ENCODE measurements around the gene OR7C1. TPM values are rescaled to one million over a fixed set of nuclear protein-coding genes. Genes with fewer than 3 reads are reported as not detected.

OR7C1 gene
- not detected for total RNA-seq

GRCh38 chr19:14835011-14835410 lies at the start of gene OR7C1, which contains the start of gene OR7A5:
OR7C1 (minus strand) TSS chr19:14835185; CDS start chr19:14800136, 35,049 bp downstream.
OR7A5 (minus strand) TSS chr19:14835185; CDS start chr19:14828241, 6,944 bp downstream.
- Mint-ChIP-seq H3K4me3 (no peak within 1 kb of the TSS), H3K36me3 (ENCODE audit: insufficient read depth in 2 of 2) (no peaks in the 10 kb centered on the region), H3K4me1 (ENCODE audit: low read depth) (no peaks in the 10 kb centered on the region), H3K27ac (no peak within 1 kb of the TSS), H3K27me3 (ENCODE audit: low read depth) (peaks cover 4% of the 10 kb centered on the region), H3K9me3 (peaks cover 0 to 1% of the 10 kb centered on the region in 2 donors)
- ATAC-seq (replicated peaks in 1 of 2): no peak
- no peak for DNase-seq

- Mint-ChIP-seq H3K27me3 (ENCODE audit: low read depth) (peaks cover 27% of the 10 kb centered on the region), H3K36me3 (ENCODE audit: insufficient read depth in 2 of 2) (no peaks in the 10 kb centered on the region), H3K27ac (no peak overlapping the region), H3K4me1 (ENCODE audit: low read depth) (no peaks in the 10 kb centered on the region), H3K4me3 (no peak overlapping the region), H3K9me3 (no peaks in the 10 kb centered on the region)
- DNase-seq (no peak), ATAC-seq (replicated peaks in 1 of 2) (no peak)
Measured at GRCh38 chr19:14871619-14872230, 36.7 kb upstream of the OR7C1 start.

GRCh38 chr19:14868497-14868896 lies 33.5 kb upstream of the OR7C1 start:
- DNase-seq (no peak), ATAC-seq (replicated peaks in 1 of 2) (no peak)
- Mint-ChIP-seq H3K27ac (no peak overlapping the region), H3K36me3 (ENCODE audit: insufficient read depth in 2 of 2) (no peaks in the 10 kb centered on the region), H3K4me3 (no peak overlapping the region), H3K9me3 (no peaks in the 10 kb centered on the region), H3K4me1 (ENCODE audit: low read depth) (no peaks in the 10 kb centered on the region), H3K27me3 (ENCODE audit: low read depth) (peaks cover 39% of the 10 kb centered on the region)

GRCh38 chr19:14848822-14849221 lies 13.8 kb upstream of the OR7C1 start, which contains the start of gene OR7A10:
OR7A10 (minus strand) TSS chr19:14848922; CDS start chr19:14841877, 7,045 bp downstream.
- Mint-ChIP-seq H3K4me1 (ENCODE audit: low read depth) (no peaks in the 10 kb centered on the region), H3K27ac (no peak within 1 kb of the TSS), H3K4me3 (no peak within 1 kb of the TSS), H3K27me3 (ENCODE audit: low read depth) (peaks cover 40% of the 10 kb centered on the region), H3K36me3 (ENCODE audit: insufficient read depth in 2 of 2) (no peaks in the 10 kb centered on the region), H3K9me3 (no peaks in the 10 kb centered on the region)
- no peak for DNase-seq
- no peak for ATAC-seq (replicated peaks in 1 of 2)

GRCh38 chr19:14843578-14843977 lies 8.6 kb upstream of the OR7C1 start:
- Mint-ChIP-seq H3K4me3 (no peak overlapping the region), H3K36me3 (ENCODE audit: insufficient read depth in 2 of 2) (no peaks in the 10 kb centered on the region), H3K27ac (no peak overlapping the region), H3K4me1 (ENCODE audit: low read depth) (no peaks in the 10 kb centered on the region), H3K27me3 (ENCODE audit: low read depth) (peaks cover 46% of the 10 kb centered on the region), H3K9me3 (no peaks in the 10 kb centered on the region)
- no peak for ATAC-seq (replicated peaks in 1 of 2)
- no peak for DNase-seq

- Mint-ChIP-seq H3K9me3 (no peaks in the 10 kb centered on the region), H3K36me3 (ENCODE audit: insufficient read depth in 2 of 2) (no peaks in the 10 kb centered on the region), H3K4me1 (ENCODE audit: low read depth) (no peaks in the 10 kb centered on the region), H3K27ac (no peak overlapping the region), H3K4me3 (no peak overlapping the region), H3K27me3 (ENCODE audit: low read depth) (peaks cover 44% of the 10 kb centered on the region)
- DNase-seq: no peak
- no peak for ATAC-seq (replicated peaks in 1 of 2)
Measured at GRCh38 chr19:14843169-14843568, 8.2 kb upstream of the OR7C1 start.

- Mint-ChIP-seq H3K27ac (no peak overlapping the region), H3K27me3 (ENCODE audit: low read depth) (peaks cover 40% of the 10 kb centered on the region)
- no peak for ATAC-seq (replicated peaks in 1 of 2)
Measured at GRCh38 chr19:14840206-14840605, 5.2 kb upstream of the OR7C1 start.

GRCh38 chr19:14837391-14837790 lies 2.4 kb upstream of the OR7C1 start:
- DNase-seq (no peak), ATAC-seq (replicated peaks in 1 of 2) (no peak)
- H3K4me1 Mint-ChIP-seq (ENCODE audit: low read depth): no peaks in the 10 kb centered on the region
- peaks cover 0 to 1% of the 10 kb centered on the region in 2 donors for H3K9me3 Mint-ChIP-seq
- H3K36me3 Mint-ChIP-seq (ENCODE audit: insufficient read depth in 2 of 2): no peaks in the 10 kb centered on the region
- H3K4me3 Mint-ChIP-seq: no peak overlapping the region
- H3K27ac Mint-ChIP-seq: no peak overlapping the region
- H3K27me3 Mint-ChIP-seq (ENCODE audit: low read depth): peaks cover 21% of the 10 kb centered on the region

More at GRCh38 chr19:14840206-14840605, 5.2 kb upstream of the OR7C1 start:
- Mint-ChIP-seq H3K9me3 (peaks cover 0 to 1% of the 10 kb centered on the region in 2 donors), H3K4me3 (no peak overlapping the region), H3K4me1 (ENCODE audit: low read depth) (no peaks in the 10 kb centered on the region), H3K36me3 (ENCODE audit: insufficient read depth in 2 of 2) (no peaks in the 10 kb centered on the region)
- no peak for DNase-seq

GRCh38 chr19:14830702-14831101 lies 4.3 kb downstream of the OR7C1 start:
- no peaks in the 10 kb centered on the region for H3K9me3 Mint-ChIP-seq
- DNase-seq: no peak
- H3K36me3 Mint-ChIP-seq (ENCODE audit: insufficient read depth in 2 of 2): no peaks in the 10 kb centered on the region
- H3K4me1 Mint-ChIP-seq (ENCODE audit: low read depth): no peaks in the 10 kb centered on the region
- H3K27me3 Mint-ChIP-seq (ENCODE audit: low read depth): peaks cover 22% of the 10 kb centered on the region
- H3K4me3 Mint-ChIP-seq: no peak overlapping the region
- no peak overlapping the region for H3K27ac Mint-ChIP-seq
- no peak for ATAC-seq (replicated peaks in 1 of 2)

GRCh38 chr19:14826006-14826405 lies 9.0 kb downstream of the OR7C1 start:
- DNase-seq (no peak), ATAC-seq (replicated peaks in 1 of 2) (no peak)
- H3K36me3 Mint-ChIP-seq (ENCODE audit: insufficient read depth in 2 of 2): no peaks in the 10 kb centered on the region
- H3K4me3 Mint-ChIP-seq: no peak overlapping the region
- H3K4me1 Mint-ChIP-seq (ENCODE audit: low read depth): no peaks in the 10 kb centered on the region
- H3K27ac Mint-ChIP-seq: no peak overlapping the region
- H3K27me3 Mint-ChIP-seq (ENCODE audit: low read depth): peaks cover 22% of the 10 kb centered on the region
- H3K9me3 Mint-ChIP-seq: peaks cover 0 to 1% of the 10 kb centered on the region in 2 donors

GRCh38 chr19:14821937-14822336 lies 13.0 kb downstream of the OR7C1 start:
- ATAC-seq (replicated peaks in 1 of 2) (no peak), DNase-seq (no peak)
- H3K4me1 Mint-ChIP-seq (ENCODE audit: low read depth): no peaks in the 10 kb centered on the region
- no peak overlapping the region for H3K27ac Mint-ChIP-seq
- H3K27me3 Mint-ChIP-seq (ENCODE audit: low read depth): peaks cover 11% of the 10 kb centered on the region
- no peak overlapping the region for H3K4me3 Mint-ChIP-seq
- H3K9me3 Mint-ChIP-seq: peaks cover 0 to 1% of the 10 kb centered on the region in 2 donors
- no peaks in the 10 kb centered on the region for H3K36me3 Mint-ChIP-seq (ENCODE audit: insufficient read depth in 2 of 2)

- Mint-ChIP-seq H3K4me1 (ENCODE audit: low read depth) (no peaks in the 10 kb centered on the region), H3K4me3 (no peak overlapping the region), H3K9me3 (no peaks in the 10 kb centered on the region), H3K36me3 (ENCODE audit: insufficient read depth in 2 of 2) (no peaks in the 10 kb centered on the region), H3K27ac (no peak overlapping the region), H3K27me3 (ENCODE audit: low read depth) (no peaks in the 10 kb centered on the region)
- DNase-seq (no peak), ATAC-seq (replicated peaks in 1 of 2) (no peak)
Measured at GRCh38 chr19:14818588-14818987, 16.4 kb downstream of the OR7C1 start.

GRCh38 chr19:14817052-14817451 lies 17.9 kb downstream of the OR7C1 start:
- no peaks in the 10 kb centered on the region for H3K4me1 Mint-ChIP-seq (ENCODE audit: low read depth)

More at GRCh38 chr19:14817052-14817451, 17.9 kb downstream of the OR7C1 start:
- H3K36me3 Mint-ChIP-seq (ENCODE audit: insufficient read depth in 2 of 2): no peaks in the 10 kb centered on the region
- H3K27ac Mint-ChIP-seq: no peak overlapping the region
- H3K4me3 Mint-ChIP-seq: no peak overlapping the region
- no peaks in the 10 kb centered on the region for H3K9me3 Mint-ChIP-seq
- no peaks in the 10 kb centered on the region for H3K27me3 Mint-ChIP-seq (ENCODE audit: low read depth)
- ATAC-seq (replicated peaks in 1 of 2) (no peak), DNase-seq (no peak)

Data from activated T-cell treated with anti-CD3 and anti-CD28 coated beads, Interleukin-2, amount 50 U/mL, for 72 hours (primary cell).